Measurements from ENCODE around the gene VPS13C. TPM values are rescaled to one million over a fixed set of nuclear protein-coding genes. Genes with fewer than 3 reads are reported as not detected.
A peak's percentile ranks its signal among the peaks of the same experiment; 100 is the strongest.

VPS13C gene
- total and polyA plus RNA-seq, 7 donors, result 7.1 to 34.1 (median 24.8) TPM

- no peak for TF ChIP-seq CTCF (IDR thresholded peaks at IDR 0.05)
- 80 to 84% (median 82%) methylated on average over 9 of the region's 9 CpGs for WGBS, 3 donors
- Histone ChIP-seq H3K9me3 (no peaks in the 10 kb centered on the region), H3K27me3 (ENCODE audit: insufficient read depth in 3 of 3, low read length in 2 of 3) (no peaks in the 10 kb centered on the region), H3K36me3 (ENCODE audit: insufficient read depth in 1 of 2, low read depth in 1 of 2) (no peaks in the 10 kb centered on the region), H3K4me3 (no peak overlapping the region), H3K27ac (no peak overlapping the region), H3K4me1 (peaks cover 5% of the 10 kb centered on the region)
- no peak for DNase-seq
- ATAC-seq, result no peak
- intact Hi-C loops (cut with DNase I), result no loop called here
Measured at GRCh38 chr15:62083194-62084154, 23.2 kb upstream of the VPS13C start.

- whole genome bisulfite sequencing, 3 donors, result 29 to 37% (median 34%) methylated on average over 4 of the region's 4 CpGs
- no peaks in the 10 kb centered on the region for H3K4me1 ChIP-seq
- no peak for TF ChIP-seq CTCF (IDR thresholded peaks at IDR 0.05)
- intact Hi-C loops (cut with DNase I), result loop anchor here in 1 of 2 donors (10.0 kb wide), 1 partner anchor 175 kb away; no protein-coding TSS in a partner anchor
- DNase-seq (no peak), ATAC-seq (peak in 2 of 4 donors; percentile 55 to 76)
- H3K4me3 ChIP-seq, result no peak overlapping the region
- no peak overlapping the region for H3K27ac ChIP-seq
- H3K9me3 ChIP-seq, result no peaks in the 10 kb centered on the region
- no peaks in the 10 kb centered on the region for H3K27me3 ChIP-seq (ENCODE audit: insufficient read depth in 3 of 3, low read length in 2 of 3)
- H3K36me3 ChIP-seq (ENCODE audit: insufficient read depth in 1 of 2, low read depth in 1 of 2), result no peaks in the 10 kb centered on the region
Measured at GRCh38 chr15:62079594-62079993, 19.3 kb upstream of the VPS13C start.

GRCh38 chr15:62075595-62076277 is 15.5 kb upstream of the VPS13C start:
- peak in 1 of 2 donors; percentile 56 for DNase-seq
- Histone ChIP-seq H3K4me1 (no peaks in the 10 kb centered on the region), H3K4me3 (no peak overlapping the region), H3K9me3 (no peaks in the 10 kb centered on the region), H3K27me3 (ENCODE audit: insufficient read depth in 3 of 3, low read length in 2 of 3) (peaks cover 0 to 3% (median 0%) of the 10 kb centered on the region in 3 donors), H3K27ac (peak overlapping the region; percentile 48), H3K36me3 (ENCODE audit: insufficient read depth in 1 of 2, low read depth in 1 of 2) (no peaks in the 10 kb centered on the region)
- ATAC-seq, result peak; percentile 81 to 90 (median 84)
- TF ChIP-seq CTCF (IDR thresholded peaks at IDR 0.05), result no peak
- intact Hi-C loops (cut with DNase I), result loop anchor here in 1 of 2 donors (10.0 kb wide), 1 partner anchor 179 kb away; no protein-coding TSS in a partner anchor
- 31 to 48% (median 39%) methylated on average over 9 of the region's 9 CpGs for WGBS, 3 donors

- Histone ChIP-seq H3K4me1 (peaks cover 7% of the 10 kb centered on the region), H3K27ac (no peak overlapping the region), H3K9me3 (no peaks in the 10 kb centered on the region), H3K4me3 (no peak overlapping the region), H3K27me3 (ENCODE audit: insufficient read depth in 3 of 3, low read length in 2 of 3) (peaks cover 0 to 6% (median 2%) of the 10 kb centered on the region in 3 donors), H3K36me3 (ENCODE audit: insufficient read depth in 1 of 2, low read depth in 1 of 2) (no peaks in the 10 kb centered on the region)
- intact Hi-C loops (cut with DNase I), result loop anchor here (5.0 to 10.0 kb wide), 3 partner anchors 183 to 235 kb away; no protein-coding TSS in a partner anchor
- peak; percentile 74 for TF ChIP-seq CTCF (IDR thresholded peaks at IDR 0.05)
- peak in 1 of 4 donors; percentile 42 for ATAC-seq
- DNase-seq, result no peak
Measured at GRCh38 chr15:62071711-62072308, 11.6 kb upstream of the VPS13C start.

Data from psoas muscle (tissue), 8 donors.